GM19395 (cell line): ENCODE data around the gene CTNNA3.

Experiments
- ATAC-seq: cut with Tn5 transposase; IDR thresholded peaks from one replicate; pipeline ENCODE4 v1.9.1; 2021; ENCODE audit warnings: mild to moderate bottlenecking, moderate library complexity; ENCODE audit not compliant: unreplicated experiment

The CTNNA3 gene

DNA sequence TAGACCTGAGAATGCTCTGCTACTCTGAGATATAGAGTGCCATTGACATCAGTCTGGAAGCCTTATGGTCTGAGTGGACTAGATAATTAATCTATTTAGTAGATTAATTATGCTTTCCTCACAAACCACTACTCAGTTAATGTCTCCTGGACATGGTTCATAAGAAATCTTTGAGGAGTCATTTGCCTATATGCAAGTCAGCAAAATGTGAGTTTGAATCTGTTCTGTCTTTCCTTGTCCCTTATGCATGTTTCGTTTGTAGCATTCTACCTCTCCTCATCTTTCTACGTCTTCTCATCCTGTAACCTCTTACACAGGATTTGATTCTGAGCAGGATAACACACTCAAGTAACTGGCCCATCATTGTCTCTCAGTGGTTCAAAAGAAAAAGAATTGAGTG lies 1505.6 kb downstream of the CTNNA3 start:
- no peak for ATAC-seq

DNA sequence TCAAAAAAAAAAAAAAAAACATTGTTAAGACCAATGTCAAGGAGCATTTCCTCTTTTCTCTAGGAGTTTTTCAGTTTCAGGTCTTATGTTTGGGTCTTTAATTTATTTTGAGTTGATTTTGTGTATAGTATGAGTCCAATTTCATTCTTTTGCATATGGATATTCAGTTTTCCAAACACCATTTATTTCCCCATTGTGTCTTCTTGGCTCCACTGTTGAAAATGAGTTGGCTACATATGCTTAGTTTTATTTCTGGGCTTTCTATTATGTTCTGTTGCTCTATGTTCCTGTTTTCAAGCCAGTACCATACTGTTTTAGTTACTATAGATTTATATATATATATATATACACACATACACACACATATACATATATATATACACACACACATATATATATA lies 1506.7 kb downstream of the CTNNA3 start:
- no peak for ATAC-seq

DNA sequence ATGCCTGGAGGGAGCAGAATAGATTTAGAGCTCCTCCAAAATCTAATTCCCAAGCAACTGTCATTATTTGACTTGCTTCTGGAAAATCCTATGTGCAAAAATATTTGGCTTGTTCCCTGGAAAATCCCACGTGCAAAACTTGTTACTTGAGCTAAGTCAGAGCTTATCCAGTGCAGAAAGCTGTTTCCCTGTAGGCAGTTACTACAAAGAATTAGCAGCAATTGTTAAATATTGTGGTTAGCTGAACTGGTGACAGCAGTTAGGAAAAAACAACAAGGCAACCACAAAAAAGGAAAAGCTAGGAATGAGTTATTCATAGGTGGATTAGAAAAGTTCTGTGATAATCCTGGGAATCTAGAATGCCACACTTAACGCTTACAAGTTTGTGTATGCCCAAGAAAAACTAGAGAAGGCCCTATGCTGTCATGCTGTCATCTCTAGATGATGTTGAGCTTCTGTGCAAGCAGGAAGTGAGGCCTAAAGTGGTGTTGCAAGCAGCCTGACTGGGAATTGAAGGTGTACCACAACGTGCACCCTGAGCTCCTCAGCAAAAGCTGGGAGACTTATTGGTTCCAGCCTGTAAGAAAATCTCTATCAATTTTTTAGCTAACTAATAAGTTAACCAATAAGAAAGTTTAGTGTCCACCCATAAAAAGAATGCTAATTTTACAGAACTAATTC lies 1508.8 kb downstream of the CTNNA3 start:
- no peak for ATAC-seq

DNA sequence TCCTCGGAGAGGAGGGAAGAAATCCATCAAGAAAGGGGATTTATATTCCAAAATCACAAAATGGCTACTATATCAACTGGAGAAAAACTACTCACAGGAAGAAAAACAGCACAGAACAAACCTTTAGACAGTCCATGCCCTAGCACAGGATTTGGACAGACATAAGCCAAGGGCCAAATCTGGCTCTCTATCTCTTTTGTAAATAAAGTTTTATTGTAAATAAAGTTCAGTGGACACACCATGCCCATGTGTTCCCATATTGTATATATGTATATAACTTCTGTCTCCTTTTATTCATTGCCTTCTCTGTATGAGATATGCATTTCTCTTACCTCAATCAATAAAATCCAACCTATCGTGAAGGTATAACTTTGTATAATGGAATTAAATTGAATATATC lies 1513.0 kb downstream of the CTNNA3 start:
- ATAC-seq = no peak

DNA sequence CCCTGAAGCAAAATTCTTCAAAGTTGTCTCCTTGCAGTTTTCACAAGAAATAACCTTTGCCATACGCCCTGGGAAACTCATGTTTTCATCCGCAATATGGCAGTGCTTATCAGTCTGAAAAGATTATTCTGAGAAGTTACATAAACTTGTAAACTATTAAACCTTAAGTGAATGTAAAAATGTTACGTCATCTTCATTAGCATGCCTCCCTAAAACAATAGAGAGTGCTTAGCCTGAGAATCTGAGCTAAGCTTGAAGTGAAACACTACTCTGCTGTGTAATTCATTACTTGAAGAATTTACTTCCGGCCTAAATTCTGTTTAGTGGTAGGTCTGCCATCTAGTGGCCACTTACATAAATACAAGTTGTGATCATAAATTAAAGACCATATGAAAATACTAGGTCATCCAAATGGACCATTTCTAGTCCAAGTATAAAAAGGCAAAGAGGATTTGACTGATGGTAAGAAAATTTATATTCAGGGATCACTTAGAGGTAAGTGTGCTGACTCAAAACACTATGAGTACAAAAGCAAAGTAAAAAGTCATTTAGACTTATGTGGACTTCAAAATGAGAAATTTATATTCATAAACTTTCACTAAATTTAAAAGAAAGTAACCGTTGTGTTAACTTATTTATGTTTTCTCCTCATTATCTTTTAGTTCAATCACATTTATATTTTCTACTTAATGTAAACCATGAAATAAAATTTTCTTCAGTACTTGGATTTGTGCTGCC lies 1515.2 kb downstream of the CTNNA3 start:
- ATAC-seq = peak; percentile 92

DNA sequence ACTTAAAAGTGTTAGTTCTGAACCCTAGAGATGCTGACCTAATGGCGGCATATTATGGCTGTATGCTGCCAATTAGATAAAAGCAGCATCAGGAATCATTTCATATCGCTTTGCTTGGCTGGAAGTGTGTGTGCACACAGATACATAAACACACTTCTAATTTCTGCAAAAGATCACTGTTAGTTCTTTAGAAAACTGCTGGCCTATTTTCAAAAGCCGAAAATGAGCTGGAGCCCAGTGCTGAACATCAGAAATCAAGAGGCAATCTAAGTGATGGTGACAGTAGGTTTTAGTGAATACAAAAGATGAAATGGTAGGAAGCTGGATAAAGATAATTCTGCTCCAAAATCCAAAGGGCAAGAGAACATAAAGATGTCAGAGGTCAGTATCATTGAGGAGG lies 1516.0 kb downstream of the CTNNA3 start:
- no peak for ATAC-seq

DNA sequence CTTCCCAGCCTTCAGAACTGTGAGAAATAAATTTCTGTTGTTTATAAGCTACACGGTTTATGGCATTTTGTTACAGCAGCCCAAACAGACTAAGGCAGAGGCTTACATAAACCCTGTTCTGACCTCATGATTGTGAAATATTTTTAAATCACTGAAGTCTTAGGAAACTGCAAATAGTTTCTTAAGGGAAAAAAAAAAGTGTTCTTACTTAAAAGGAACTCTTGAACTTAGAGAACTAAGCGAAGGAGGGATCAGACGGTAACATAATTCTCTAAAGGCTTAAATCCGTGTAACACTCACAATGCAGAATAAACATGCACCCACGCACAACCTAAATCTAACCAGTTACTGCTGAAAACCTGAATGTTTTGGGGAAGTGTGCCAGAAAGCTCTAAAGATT lies 1519.2 kb downstream of the CTNNA3 start:
- ATAC-seq = no peak

DNA sequence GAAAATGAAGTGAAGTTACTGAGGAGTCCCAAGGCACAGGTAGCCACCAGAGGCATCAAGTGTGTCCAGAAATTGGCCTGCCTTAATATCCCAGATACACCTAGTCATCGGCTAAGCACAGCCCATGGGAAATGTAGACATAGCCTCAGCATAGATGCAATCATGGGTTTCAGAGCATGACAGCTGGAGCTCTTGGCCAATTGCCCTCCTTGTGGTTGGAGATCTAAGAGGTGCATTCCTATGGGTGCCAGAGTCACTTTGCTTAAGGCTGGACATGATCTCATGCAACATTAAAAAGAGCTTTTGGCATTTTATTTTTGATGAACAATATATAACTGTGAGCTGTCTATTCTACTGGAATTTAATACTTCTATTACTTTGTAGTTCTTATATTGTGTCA lies 1528.2 kb downstream of the CTNNA3 start:
- ATAC-seq = no peak

DNA sequence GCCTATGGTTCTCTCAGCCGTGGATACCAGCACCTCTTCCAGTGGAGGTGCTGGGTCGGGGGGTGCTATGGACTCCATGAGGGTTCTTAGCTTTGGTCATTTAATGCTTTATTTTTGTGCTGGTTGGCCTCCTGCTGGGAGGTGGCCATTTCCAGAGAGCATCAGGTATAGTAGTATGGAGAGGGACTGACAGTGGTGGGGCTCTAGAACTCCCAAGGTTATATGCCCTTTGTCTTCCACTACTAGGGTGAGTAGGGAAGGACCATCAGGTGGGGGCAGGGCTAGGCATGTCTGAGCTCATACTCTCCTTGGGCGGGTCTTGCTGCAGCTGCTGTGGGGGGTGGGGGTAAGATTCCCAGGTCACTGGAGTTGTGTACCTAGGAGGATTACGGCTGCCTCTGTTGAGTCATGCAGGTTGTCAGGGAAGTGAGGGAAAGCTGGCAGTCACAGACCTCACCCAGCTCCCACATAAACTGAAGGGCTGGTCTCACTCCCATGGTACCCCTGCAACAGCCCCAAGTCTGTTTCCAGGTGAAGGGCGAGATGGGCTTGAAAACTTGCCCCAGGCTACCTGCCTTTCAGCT lies 1533.3 kb downstream of the CTNNA3 start:
- ATAC-seq = no peak

DNA sequence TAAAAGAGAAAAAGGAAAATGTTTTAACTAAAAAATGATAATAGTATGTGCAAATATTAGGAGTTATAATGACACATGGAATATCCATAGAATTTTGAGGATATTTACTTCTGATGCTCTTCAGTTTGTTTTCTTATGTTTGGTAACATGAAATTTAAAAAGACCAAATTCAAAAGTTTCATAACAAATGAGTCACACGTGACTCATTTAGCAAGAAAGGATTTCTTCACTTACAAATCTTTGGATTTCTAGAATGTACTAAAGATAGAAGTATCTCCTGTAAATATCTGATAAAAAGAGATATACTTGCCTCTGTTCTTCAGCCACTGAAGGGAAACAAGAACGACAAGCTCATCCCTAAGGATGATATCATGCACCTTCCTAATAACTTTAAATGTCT lies 1544.6 kb downstream of the CTNNA3 start:
- no peak for ATAC-seq

DNA sequence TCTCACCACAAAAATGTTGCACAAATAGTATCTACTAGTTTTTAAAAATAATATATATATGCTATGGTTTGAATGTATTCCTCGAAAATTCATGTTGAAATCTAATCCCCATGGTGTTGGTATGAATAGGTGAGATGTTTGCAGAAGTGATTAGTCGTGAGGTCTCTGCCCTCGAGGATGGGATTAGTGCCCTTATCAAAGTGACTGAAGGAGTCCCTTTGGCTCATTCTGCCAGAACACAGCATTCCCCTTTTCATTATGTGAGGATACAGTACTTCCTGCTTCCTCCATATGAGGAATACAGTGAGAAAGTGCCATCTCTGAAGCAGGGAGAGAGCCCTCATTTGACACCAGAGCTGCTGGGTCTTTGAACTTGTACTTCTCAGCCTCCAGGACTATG lies 1547.7 kb downstream of the CTNNA3 start:
- no peak for ATAC-seq

DNA sequence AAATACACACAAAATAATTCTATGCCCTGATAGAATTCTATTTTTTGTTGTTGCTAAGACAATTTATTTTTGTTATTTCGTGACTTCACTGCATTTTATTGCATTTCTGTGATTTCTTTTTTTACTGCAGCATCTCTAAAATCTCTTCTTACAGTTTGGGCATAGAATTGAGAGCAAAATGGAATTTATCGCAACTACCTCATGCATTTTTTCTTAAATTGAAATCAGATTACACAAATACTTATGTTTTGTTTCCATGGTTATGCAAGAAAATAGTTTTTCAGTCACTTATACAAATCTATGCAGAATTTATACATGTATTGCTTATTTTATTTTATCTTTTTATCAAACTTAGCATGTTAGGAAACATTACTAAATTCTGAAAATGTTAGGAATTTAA lies 1552.0 kb downstream of the CTNNA3 start:
- no peak for ATAC-seq

DNA sequence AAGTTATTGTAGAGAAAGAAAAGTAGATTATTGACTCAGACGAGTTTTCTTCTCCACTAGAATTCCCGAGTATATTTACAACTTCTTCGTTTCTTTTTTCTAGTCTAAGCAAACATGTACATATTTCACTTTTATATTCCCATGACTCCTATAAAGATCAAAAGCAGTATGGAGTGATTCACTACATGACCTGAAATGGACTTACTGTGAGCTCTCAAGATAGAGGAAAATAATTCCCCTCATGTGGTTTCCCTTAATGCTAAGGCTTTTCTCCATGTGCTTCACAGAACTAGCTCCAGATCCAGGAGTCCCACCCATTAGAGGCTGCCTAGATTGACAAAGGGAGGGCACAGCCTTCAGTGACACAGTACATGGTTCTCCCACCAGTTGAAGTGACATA lies 1593.2 kb downstream of the CTNNA3 start:
- no peak for ATAC-seq

DNA sequence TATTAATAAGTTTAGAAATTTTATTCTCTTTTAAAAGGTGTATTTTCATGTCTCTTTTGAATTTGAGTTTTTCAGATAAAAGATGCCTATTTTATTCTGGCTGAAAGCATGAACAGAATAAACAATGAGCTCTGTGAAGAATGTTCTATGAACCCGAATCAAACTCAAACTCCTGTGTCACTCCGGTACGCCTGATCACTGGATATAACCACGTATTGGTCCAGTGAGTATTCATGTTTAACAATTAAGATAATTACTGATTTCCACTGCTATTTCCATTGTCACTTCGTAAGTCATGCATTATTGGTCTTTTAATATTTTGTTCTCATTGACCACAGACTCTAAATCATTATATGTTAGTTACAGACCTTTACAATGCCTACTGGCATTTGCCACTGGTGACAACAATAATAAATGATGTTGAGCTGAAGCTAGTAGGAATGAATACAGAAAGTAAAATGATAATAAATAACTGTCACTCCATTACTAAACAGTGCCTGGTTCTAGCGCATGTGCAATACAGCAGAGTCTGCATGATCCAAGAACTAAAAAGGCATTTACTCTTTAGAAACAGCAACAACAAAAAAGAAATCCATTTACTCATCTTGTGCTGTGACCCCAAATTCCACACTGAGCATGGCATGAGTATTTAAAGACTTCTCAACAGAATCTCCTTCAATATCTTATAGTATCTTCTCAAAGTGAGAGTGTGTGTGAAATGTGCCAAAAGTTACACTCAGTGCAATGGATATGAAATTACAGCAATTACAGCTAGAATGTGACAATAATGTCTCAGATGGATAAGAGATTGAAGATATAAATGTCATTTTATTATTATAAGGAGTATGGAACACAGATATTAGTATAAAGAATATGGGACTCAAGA lies 1597.2 kb downstream of the CTNNA3 start:
- no peak for ATAC-seq

DNA sequence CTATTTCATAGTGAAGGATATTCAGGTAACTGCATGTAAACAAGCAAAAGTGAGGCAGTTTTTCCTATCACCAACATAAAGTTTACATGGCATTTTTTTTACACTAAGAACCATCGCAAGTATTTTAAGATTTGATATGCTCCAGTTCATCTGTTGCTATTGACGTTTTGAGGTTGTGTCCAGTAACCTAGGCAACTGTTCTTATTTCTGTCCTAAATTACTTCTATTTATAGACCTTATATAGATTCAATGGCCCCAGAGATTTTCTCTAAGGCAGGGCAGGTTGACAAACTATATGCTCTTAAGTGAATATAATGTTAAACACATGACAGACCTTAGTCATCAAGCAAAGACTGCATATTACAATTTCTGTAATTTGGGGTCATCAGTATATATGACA lies 1600.4 kb downstream of the CTNNA3 start:
- no peak for ATAC-seq

DNA sequence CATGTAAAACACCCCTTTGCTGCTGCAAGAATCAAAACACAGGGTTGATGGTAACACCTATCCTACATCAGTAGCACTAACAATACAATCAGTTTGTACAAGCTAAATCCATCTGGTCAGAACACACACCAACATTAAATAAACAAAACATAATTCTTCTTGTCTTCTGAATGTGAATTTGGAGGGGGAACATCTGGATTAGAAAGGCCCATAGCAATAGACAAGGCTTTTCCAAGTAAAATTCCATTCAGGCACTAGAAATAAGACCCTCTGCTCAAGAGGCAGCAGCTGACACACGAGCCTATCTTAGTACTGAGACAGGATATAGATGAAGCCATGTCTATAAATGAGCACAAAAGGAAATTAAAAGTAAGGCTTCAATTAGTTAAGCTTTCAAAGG lies 1610.1 kb downstream of the CTNNA3 start:
- ATAC-seq = no peak

DNA sequence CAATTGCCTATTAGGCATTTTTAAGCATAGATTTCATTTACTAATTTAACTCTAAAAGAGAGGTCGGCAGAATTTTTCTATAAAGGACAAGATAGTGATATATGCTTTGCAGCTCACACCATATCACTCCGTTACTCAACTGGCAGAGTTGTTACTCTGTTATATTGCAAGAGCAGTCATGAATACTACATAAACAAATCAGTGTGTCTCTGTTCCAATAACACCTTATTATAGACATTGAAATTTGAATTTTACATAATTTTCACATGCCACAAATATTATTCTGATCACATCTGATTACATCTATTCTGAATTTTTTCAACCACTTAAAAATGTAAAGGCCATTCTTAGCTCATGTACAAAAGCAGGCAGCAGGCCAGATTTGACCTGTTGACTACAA lies 1624.1 kb downstream of the CTNNA3 start:
- no peak for ATAC-seq

DNA sequence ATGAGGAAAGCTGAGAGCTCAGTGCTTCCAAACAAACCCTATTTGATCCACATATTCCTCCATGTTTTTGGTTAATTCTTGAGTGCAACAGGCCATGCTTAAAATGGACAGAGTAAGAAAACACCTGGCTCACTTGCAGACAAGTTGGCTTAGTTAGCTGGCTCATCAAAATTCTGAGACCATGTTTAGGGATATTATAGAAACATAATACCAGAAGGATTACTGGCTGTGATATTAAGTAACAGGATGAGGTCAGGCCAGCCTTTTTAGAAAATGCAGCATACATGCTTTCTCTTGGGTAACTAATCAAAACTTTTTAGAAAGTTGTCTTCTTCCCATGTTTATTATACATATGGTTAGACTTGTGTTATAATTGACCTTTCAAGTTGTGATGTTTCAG lies 1637.4 kb downstream of the CTNNA3 start:
- ATAC-seq = no peak

DNA sequence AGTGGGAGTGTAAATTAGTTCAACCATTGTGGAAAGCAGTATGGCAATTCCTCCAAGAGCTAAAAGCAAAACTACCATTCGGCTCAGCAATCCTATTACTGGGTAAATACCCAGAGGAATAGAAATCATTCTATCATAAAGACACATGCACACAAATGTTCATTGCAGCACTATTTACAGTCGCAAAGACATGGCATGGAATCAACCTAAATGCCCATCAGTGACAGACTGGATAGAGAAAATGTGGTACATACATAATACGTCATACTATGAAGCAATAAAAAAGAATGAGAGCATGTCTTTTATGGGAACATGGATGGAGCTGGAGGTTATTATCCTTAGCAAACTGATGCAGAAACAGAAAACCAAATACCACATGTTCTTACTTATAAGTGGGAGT lies 1646.7 kb downstream of the CTNNA3 start:
- ATAC-seq = no peak

DNA sequence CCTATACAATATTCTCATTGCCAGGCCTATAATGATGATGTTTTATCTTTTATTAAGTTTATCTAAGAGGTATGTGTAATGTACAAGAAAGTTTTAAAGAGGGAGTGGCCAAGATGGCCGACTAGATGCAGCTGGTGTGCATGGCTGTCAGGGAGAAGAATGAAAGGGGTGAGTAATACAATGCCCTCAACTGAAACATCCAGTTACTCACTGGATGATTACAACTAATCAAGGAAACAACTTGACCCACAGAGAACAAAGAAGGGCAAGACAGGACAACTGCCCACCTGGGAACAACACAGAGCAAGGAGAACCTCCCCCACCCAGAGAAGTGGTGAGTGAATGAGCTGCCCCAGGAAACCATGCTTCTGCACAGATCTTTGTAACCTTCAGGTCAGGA lies 1650.1 kb downstream of the CTNNA3 start:
- ATAC-seq = no peak

DNA sequence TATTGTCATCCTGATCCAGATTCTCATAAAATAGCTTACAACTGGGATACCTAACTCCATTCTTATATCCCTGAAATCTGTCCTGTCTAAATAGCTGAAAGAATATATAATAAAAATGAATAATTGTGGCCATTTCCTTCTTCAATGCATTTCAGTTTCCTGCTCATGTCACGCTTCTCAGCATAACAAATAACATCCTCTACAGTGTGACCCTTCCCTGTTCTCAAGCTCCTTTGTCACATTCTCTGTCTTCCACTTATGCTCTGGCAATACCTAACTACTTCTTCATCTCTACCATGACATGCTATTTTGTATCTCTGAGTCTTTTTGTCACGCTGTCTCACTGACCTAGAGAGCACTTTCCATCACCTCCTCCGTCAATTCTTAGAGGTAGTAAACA lies 1654.2 kb downstream of the CTNNA3 start:
- no peak for ATAC-seq
